ENCODE measurements around the gene ANK2. TPM values are rescaled to one million over a fixed set of nuclear protein-coding genes. Genes with fewer than 3 reads are reported as not detected.

Gene ANK2
- total and polyA plus RNA-seq, 2 of the 13 experiments (the other 11 are each of a cell fraction or from before 2014, with no cell fraction given), result 2.7 to 15.1 TPM

GRCh38 chr4:113141901-113142346 lies 92.5 kb downstream of the ANK2 start (continued):
- TF ChIP-seq SATB2 (CRISPR knock-in tag; IDR thresholded peaks at IDR 0.05) (0 out of 2 replicates have a peak, but pooled peaks have one; percentile 25), FOXO4 (CRISPR knock-in tag; conservative IDR thresholded peaks at IDR 0.05) (no peak), SIX4 (CRISPR knock-in tag; IDR thresholded peaks at IDR 0.05) (peak; percentile 94), ZBTB25 (CRISPR knock-in tag; IDR thresholded peaks at IDR 0.05) (0 out of 2 replicates have a peak, but pooled peaks have one; percentile 41), FOXK1 (CRISPR knock-in tag; IDR thresholded peaks at IDR 0.05; ENCODE audit: borderline replicate concordance, low read depth) (peak; percentile 86; the same call in 1 of the 2 replicates), DRAP1 (CRISPR knock-in tag; IDR thresholded peaks at IDR 0.05) (peak; percentile 29; the same call in 1 of the 2 replicates), ARHGAP35 (CRISPR knock-in tag; IDR thresholded peaks at IDR 0.05; ENCODE audit: borderline replicate concordance) (no peak), ZNF878 (CRISPR knock-in tag; IDR thresholded peaks at IDR 0.05) (no peak), ZBTB42 (CRISPR knock-in tag; IDR thresholded peaks at IDR 0.05) (no peak), NFIC (IDR thresholded peaks at IDR 0.05; ENCODE audit: low read length) (peak; percentile 90), ZNF275 (CRISPR knock-in tag; IDR thresholded peaks at IDR 0.05; ENCODE audit: borderline replicate concordance) (peak; percentile 44; the same call in 1 of the 2 replicates), ZBTB10 (CRISPR knock-in tag; IDR thresholded peaks at IDR 0.05; ENCODE audit: borderline replicate concordance) (no peak), NR2F2 (IDR thresholded peaks at IDR 0.05; ENCODE audit: borderline replicate concordance, low read depth) (peak; percentile 70; the same call in 1 of the 2 replicates), FOSL2 (CRISPR knock-in tag; IDR thresholded peaks at IDR 0.05) (peak; percentile 96), ZNF276 (CRISPR knock-in tag; IDR thresholded peaks at IDR 0.05; ENCODE audit: low read depth) (no peak), GATA4 (IDR thresholded peaks at IDR 0.05; ENCODE audit: borderline replicate concordance, low read depth) (0 out of 2 replicates have a peak, but pooled peaks have one; percentile 19), ARID3A (IDR thresholded peaks at IDR 0.05; ENCODE audit: low read depth, low read length) (peak; percentile 90), NFE2L1 (CRISPR knock-in tag; IDR thresholded peaks at IDR 0.05; ENCODE audit: borderline replicate concordance) (no peak), KAT7 (CRISPR knock-in tag; IDR thresholded peaks at IDR 0.05; ENCODE audit: borderline replicate concordance) (0 out of 2 replicates have a peak, but pooled peaks have one; percentile 51)
